ENCODE data around the gene SLAIN2.

SLAIN2 gene

DNA sequence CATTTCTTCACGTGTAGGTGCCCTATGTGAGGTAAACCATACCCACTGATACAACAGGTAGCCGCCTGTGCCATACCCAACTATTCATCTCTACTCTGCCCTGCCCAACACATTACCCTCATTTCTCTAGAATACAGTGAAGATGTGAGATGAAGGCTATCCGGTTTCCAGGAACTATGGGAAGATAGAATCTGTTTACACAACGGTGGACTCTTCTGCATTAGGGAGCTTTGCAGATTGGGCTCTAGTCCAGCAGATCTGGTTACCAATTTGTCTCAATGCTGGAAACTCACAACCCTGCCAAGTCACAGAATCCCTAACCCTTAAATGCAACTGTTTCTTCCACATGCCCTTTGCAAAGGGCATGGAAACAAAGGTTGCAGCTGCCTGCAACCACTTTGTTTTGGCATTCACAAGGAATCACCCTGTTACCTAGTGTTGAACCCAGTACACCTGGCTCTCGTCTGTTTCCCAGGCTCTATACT is 6.4 kb upstream of the SLAIN2 start:
- no peak for DNase-seq

GRCh38 chr4:48336146-48336870 is 5.0 kb upstream of the SLAIN2 start:
- DNase-seq = no peak

DNA sequence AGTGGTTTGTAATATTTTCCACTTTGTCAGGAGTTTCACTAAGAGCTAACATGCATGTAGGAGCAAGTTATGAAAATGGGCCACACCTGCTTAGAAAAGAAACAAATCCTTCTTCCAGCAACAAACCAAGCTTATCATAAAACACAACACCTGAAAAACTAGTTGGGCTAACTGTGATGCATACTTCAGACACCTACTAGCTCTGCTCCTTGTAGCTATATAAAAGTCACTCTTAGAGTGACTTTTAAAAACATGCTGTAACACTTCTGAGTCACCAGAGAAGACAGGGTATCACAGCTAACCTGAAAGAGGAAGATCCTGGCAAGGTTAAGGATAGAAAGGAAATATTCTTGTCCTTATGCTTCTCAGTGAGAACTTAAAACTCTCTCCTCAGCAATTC is 3.6 kb upstream of the SLAIN2 start:
- no peak for DNase-seq

- no peak for DNase-seq
These were observed 1.7 kb upstream of the SLAIN2 start for GRCh38 chr4:48339642-48340041.

GRCh38 chr4:48340276-48340964 is 909 bp upstream of the SLAIN2 start:
- no peak for DNase-seq

- peak; percentile 28 for DNase-seq
These were observed 662 bp downstream of the SLAIN2 start for GRCh38 chr4:48341776-48342605.

DNA sequence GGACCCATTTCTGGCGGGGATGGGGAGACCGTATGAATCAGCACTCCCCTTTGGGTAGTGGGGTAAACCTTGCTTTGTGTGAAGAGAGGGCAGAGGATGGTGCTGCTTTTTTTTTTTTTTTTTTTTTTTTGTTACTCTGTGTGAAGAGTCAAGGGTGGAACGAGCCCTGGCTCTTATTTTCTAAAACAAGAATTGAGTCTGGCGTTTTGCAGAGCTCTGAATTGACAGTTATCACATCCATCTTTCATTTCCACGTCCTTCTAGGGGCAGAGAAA is 1.2 kb downstream of the SLAIN2 start:
- DNase-seq = peak; percentile 7

- DNase-seq = no peak
These were observed 1.7 kb downstream of the SLAIN2 start for GRCh38 chr4:48343035-48343434.

DNA sequence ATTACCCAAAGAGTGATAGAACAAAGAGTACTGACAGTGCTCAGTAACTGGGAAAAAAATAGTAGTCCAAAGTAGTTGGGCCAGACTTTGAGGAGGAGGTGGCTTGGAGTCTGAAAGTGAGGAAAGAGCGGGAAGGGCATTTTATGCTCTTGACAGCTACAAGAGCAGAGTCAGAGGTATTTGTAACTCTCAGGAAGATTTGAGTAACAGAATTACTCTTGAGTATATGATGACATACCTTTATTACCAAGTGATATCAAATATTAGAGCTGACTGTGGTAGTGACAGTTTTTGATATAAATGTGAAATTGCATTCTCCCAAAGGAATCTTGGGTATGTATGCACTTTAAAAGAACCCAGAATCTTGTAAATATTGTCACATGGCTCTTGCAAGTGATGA is 2.2 kb downstream of the SLAIN2 start:
- DNase-seq = no peak

- no peak for DNase-seq
These were observed 4.2 kb downstream of the SLAIN2 start for GRCh38 chr4:48345542-48345941.

GRCh38 chr4:48346594-48346993 is 5.3 kb downstream of the SLAIN2 start:
- no peak for DNase-seq

GRCh38 chr4:48347282-48347921 is 6.1 kb downstream of the SLAIN2 start:
- no peak for DNase-seq

- no peak for DNase-seq
These were observed 9.5 kb downstream of the SLAIN2 start for GRCh38 chr4:48350871-48351270.

- DNase-seq = no peak
These were observed 11.5 kb downstream of the SLAIN2 start for GRCh38 chr4:48352793-48353192.

DNA sequence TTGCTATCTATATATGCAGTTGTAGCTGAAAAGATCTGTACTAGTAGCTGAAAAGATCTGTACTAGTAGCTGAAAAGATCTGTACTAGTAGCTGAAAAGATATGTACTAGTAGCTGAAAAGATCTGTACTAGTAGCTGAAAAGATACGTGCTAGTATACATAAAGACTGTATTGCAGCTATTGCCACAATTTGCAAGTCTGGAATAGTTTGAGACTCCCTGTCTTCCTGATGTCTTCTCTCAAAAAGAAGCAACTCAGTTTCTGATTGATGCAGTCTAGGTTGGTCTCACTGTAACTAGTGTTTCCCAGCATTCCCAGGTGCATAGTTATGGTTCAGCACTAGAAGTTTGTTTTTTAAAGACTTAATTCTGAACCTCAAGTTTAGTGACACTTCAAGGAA is 15.0 kb downstream of the SLAIN2 start:
- no peak for DNase-seq

GRCh38 chr4:48360285-48361011 is 19.1 kb downstream of the SLAIN2 start:
- no peak for DNase-seq

GRCh38 chr4:48361012-48361400 is 19.7 kb downstream of the SLAIN2 start:
- no peak for DNase-seq

GRCh38 chr4:48366611-48367010 is 25.3 kb downstream of the SLAIN2 start:
- no peak for DNase-seq

DNA sequence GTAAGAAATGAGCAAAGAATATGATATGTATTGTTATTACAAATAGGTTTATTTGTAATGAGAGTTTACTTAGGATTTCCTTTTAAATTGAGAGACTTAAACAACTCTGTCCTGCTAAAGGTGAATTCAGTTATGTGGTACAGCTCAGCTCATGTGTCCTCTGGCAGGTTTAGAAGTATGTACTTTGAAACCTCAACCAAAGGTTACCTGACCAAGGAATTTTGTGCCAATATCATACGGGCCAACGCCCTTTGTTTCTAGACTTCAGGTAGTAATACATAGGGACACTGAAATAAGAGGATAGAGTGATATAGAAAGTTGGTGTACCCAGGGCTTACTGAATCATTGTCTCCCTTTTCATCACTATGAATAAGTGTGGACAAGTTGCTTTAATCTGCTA is 25.7 kb downstream of the SLAIN2 start:
- no peak for DNase-seq

GRCh38 chr4:48368389-48368788 is 27.1 kb downstream of the SLAIN2 start:
- no peak for DNase-seq

DNA sequence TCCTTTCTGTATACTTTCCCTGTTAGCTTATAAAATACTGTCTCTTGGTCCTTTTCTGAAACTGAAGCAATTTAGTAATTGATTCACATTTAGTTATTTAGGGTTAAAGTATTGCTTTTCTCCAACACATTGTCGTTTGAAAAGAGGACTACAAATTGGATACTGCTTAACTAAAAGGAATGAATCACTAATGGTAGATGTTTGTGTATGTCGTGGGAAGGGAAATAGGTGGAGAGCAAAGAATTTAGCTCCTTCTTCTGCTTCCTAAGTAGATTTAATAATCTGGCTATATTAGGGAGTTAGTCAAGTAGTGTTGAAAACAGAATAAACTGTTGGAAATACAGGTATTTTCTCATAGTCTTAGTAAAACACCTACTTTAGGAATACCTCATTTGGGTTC is 27.9 kb downstream of the SLAIN2 start:
- DNase-seq = no peak

GRCh38 chr4:48369771-48370170 is 28.4 kb downstream of the SLAIN2 start:
- DNase-seq = no peak

Data from NCI-H748 treated with DMSO at 0.1 percent for 48 hours (cell line).